HG02840 (cell line): ENCODE data around the gene DTWD2.
A peak's percentile ranks its signal among the peaks of the same experiment; 100 is the strongest.

Source experiments
- ATAC-seq: cut with Tn5 transposase; IDR thresholded peaks from one replicate; pipeline ENCODE4 v1.9.1; 2021; ENCODE audit warnings: mild to moderate bottlenecking, moderate library complexity, moderate number of reproducible peaks; ENCODE audit not compliant: unreplicated experiment, low FRiP score

Gene DTWD2

DNA sequence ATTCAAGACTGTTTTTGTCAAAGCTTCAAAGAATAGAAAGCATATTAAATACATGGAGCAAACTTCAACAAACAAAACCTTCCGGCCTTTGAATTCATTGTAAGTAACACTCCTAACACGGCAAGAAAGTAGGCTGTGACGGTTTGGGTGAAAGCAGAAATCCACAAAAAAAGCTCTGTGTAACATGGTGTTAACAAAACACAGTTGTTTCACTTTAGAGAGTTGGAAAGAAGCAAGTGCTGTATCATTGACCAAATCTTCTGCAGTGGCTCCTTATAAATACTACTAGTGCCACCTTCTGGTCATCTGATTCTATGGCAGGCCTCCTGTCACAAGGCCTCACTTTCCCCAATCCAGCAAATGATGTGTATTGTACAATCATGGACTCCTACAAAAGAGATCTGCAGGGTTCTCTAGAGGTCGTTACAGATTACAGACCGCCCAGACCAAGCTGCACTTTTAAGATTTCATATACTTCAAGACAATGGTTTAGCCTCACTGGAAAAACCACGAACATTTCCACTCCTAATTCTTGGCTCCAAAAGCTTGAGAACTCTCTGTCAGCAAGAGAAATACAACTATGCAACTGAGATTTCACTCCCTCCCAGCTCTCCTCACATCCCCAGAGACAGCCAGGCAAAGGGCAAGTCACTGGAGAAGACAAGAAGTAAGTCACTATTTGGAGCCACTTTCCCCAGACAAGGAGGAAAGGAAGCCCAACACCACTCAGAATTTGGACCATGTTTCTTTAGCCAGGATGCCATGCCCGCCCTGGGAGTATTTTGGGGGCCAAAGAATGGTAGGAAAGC is 196.2 kb downstream of the DTWD2 start:
- ATAC-seq, result peak; percentile 84

DNA sequence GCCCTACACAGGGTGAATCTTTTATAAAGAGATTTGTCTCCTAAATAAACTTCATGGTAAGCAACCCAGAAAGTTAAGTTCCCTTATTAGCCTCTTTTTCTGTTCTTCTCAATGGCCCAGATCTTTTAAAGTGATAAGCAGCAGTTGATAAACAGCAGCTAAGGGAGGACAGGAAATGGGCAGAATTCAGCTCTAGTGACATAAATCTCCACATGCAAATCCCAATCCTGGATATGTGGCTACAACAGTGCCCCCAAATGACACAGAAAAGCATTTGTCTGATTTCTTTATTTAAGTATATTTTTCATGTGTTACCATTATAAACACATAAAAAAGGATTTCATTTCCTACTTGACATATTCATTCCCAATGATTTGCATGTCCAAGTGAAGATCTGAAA is 199.0 kb downstream of the DTWD2 start:
- ATAC-seq, result no peak

DNA sequence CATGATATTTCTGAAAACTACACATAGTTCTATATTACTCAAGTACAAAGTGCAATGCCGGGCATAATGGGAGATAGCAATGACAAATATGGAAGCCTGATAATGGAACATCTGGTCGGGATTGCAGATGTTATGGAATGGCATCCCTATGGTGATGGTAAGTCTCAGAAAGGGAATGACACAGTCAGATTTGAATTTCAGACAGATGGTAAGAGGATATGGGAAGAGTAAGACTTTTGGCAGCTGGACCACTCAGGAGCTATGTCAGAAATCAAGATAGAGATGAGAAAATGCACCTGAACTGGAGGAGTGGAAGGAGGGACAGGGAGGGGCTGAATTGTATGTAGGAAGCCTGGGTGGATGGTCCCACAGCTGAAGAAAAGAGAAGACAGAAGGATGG is 200.0 kb downstream of the DTWD2 start:
- ATAC-seq, result no peak
